GM23248 (cell line): ENCODE data around the gene NHERF2. TPM values are rescaled to one million over a fixed set of nuclear protein-coding genes. Genes with fewer than 3 reads are reported as not detected.
"Not testable (repeated sequence)": the region's sequence is repeated elsewhere in the genome, so short reads cannot be mapped to it uniquely, and the experiment has no call there.

Source experiments
- DNase-seq: peaks from one replicate; pipeline ENCODE4 v3.0.0-alpha.2; 2015
- H2AFZ ChIP-seq: fragments of 200-600 bp; sonication (generic); 2 replicates; pipeline ENCODE4 v1.6.1; 2016; ENCODE audit warnings: antibody characterized with exemption
- H3F3A ChIP-seq: fragments of 200-600 bp; sonication (generic); 2 replicates; pipeline ENCODE4 v1.6.1; 2016; ENCODE audit warnings: mild to moderate bottlenecking, antibody characterized with exemption, mixed run types; ENCODE audit not compliant: insufficient read depth
- H3K27ac ChIP-seq: fragments of 200-600 bp; sonication (generic); 2 replicates; pipeline ENCODE4 v1.5.1; 2016; ENCODE audit warnings: mild to moderate bottlenecking
- H3K27me3 ChIP-seq: fragments of 200-600 bp; sonication (generic); replicated peaks from 2 replicates; pipeline ENCODE4 v1.6.1; 2016; ENCODE audit warnings: mild to moderate bottlenecking; ENCODE audit not compliant: insufficient read depth
- H3K36me3 ChIP-seq: fragments of 200-600 bp; sonication (generic); 2 replicates; pipeline ENCODE4 v1.6.1; 2016; ENCODE audit warnings: low read depth, mild to moderate bottlenecking
- H3K4me1 ChIP-seq: fragments of 200-600 bp; sonication (generic); 2 replicates; pipeline ENCODE4 v1.6.1; 2016; ENCODE audit warnings: mild to moderate bottlenecking; ENCODE audit not compliant: insufficient read depth
- H3K4me2 ChIP-seq: fragments of 200-600 bp; sonication (generic); one replicate; pipeline ENCODE4 v1.6.1; 2016; ENCODE audit warnings: mild to moderate bottlenecking; ENCODE audit not compliant: unreplicated experiment
- H3K4me3 ChIP-seq: fragments of 200-600 bp; sonication (generic); 2 replicates; pipeline ENCODE4 v1.5.1; 2016; ENCODE audit warnings: mild to moderate bottlenecking
- H3K79me2 ChIP-seq: fragments of 200-600 bp; sonication (generic); 2 replicates; pipeline ENCODE4 v1.6.1; 2016; ENCODE audit warnings: mild to moderate bottlenecking; ENCODE audit not compliant: insufficient read depth
- H3K9ac ChIP-seq: fragments of 200-600 bp; sonication (generic); 2 replicates; pipeline ENCODE4 v1.6.1; 2016; ENCODE audit warnings: mild to moderate bottlenecking
- H3K9me2 ChIP-seq: fragments of 200-600 bp; sonication (generic); 2 replicates; pipeline ENCODE4 v1.6.1; 2016; ENCODE audit warnings: mixed run types, mild to moderate bottlenecking, moderate library complexity; ENCODE audit not compliant: insufficient read depth
- H3K9me3 ChIP-seq: fragments of 200-600 bp; sonication (generic); one replicate; pipeline ENCODE4 v1.6.1; 2017; ENCODE audit warnings: low read depth
- H4K20me1 ChIP-seq: fragments of 200-600 bp; sonication (generic); 2 replicates; pipeline ENCODE4 v1.6.0; 2016; ENCODE audit not compliant: insufficient read depth
- EZH2 ChIP-seq: fragments of 200-600 bp; sonication (generic); IDR thresholded peaks from 2 replicates; pipeline ENCODE4 v1.6.1; 2018; ENCODE audit warnings: antibody characterized with exemption, mild to moderate bottlenecking; ENCODE audit not compliant: insufficient read depth, poor library complexity, severe bottlenecking
- EZH2phosphoT487 ChIP-seq: fragments of 200-600 bp; sonication (generic); IDR thresholded peaks from 2 replicates; pipeline ENCODE4 v1.6.1; 2018; ENCODE audit warnings: antibody characterized with exemption, moderate library complexity, mild to moderate bottlenecking, low read depth; ENCODE audit not compliant: insufficient read depth
- WGBS, 2 experiments: methylation state at CpG; one replicate each; pipeline ENCODE4 v1.1.6; 2015 to 2017; ENCODE audit warnings: low lambda C conversion rate in 2 of 2, low coverage in 1 of 2; ENCODE audit errors: missing lambda C conversion rate in 2 of 2; 5-methylcytosine and 5-hydroxymethylcytosine counted together
- in situ Hi-C: fragments of 300-500 bp; cut with MboI; formaldehyde crosslinking; loops from 2 replicates; pipeline ENCODE4 v1.15.0; 2020
- polyA plus RNA-seq: library from polyadenylated mRNA; unstranded; fragments of >200 nt; fragmentation: Nextera tagmentation; extraction: Ambion mirVana; gene quantifications from 2 replicates; pipeline ENCODE4 v1.2.1, GENCODE V29; 2016
- total RNA-seq: library from RNA; depleted of rRNA; stranded (reverse); fragments of >200 nt; shearing (Covaris generic); gene quantifications from 2 replicates; pipeline ENCODE4 v1.2.3, GENCODE V29; 2014

The NHERF2 gene
- total and polyA plus RNA-seq, 2 experiments from 2014 or later: 27.3 to 29.0 TPM

GRCh38 chr16:2008009-2008526 is 18.6 kb upstream of the NHERF2 start:
- Histone ChIP-seq H3K4me3 (peak overlapping the region; percentile 85), H3K27me3 (no peaks in the 10 kb centered on the region), H3K36me3 (no peaks in the 10 kb centered on the region), H3K27ac (peak overlapping the region; percentile 93), H3K9me2 (no peaks in the 10 kb centered on the region), H4K20me1 (peaks cover 11% of the 10 kb centered on the region; the same call in 1 of the 2 replicates), H3K4me1 (peaks cover 21% of the 10 kb centered on the region), H3K9me3 (no peaks in the 10 kb centered on the region), H3K9ac (peak overlapping the region; percentile 91), H2AFZ (no peak overlapping the region), H3K4me2 (peak overlapping the region; percentile 97), H3F3A (peaks cover 17% of the 10 kb centered on the region), H3K79me2 (peaks cover 77% of the 10 kb centered on the region)
- DNase-seq: peak; percentile 96
- TF ChIP-seq EZH2phosphoT487 (no peak), EZH2 (no peak)
- in situ Hi-C loops: no loop called here
- WGBS, 2 experiments: 5 to 8% methylated on average over 15 of the region's 15 CpGs

- Histone ChIP-seq H3K36me3 (no peaks in the 10 kb centered on the region), H3K9ac (peak overlapping the region; percentile 91), H3K27ac (peak overlapping the region; percentile 93), H3K79me2 (peaks cover 70% of the 10 kb centered on the region), H3K4me3 (peak overlapping the region; percentile 85), H3K9me2 (no peaks in the 10 kb centered on the region), H3F3A (peaks cover 17% of the 10 kb centered on the region), H3K9me3 (no peaks in the 10 kb centered on the region), H3K4me2 (peak overlapping the region; percentile 97), H3K4me1 (peaks cover 18% of the 10 kb centered on the region), H3K27me3 (no peaks in the 10 kb centered on the region), H2AFZ (0 out of 2 replicates have a peak overlapping the region, but pooled peaks have one; percentile 2), H4K20me1 (peaks cover 11% of the 10 kb centered on the region; the same call in 1 of the 2 replicates)
- peak; percentile 84 for DNase-seq
- 1% methylated on average over 23 of the region's 23 CpGs for WGBS, 2 experiments
- in situ Hi-C loops: no loop called here
- no peak for TF ChIP-seq EZH2
Observed at GRCh38 chr16:2008631-2009163, 18.0 kb upstream of the NHERF2 start.

GRCh38 chr16:2009164-2009711 is 17.5 kb upstream of the NHERF2 start:
- peak overlapping the region; percentile 93 for H3K27ac ChIP-seq
- no peak for TF ChIP-seq EZH2
- TF ChIP-seq EZH2phosphoT487: no peak
- peaks cover 18% of the 10 kb centered on the region for H3K4me1 ChIP-seq
- H3K9ac ChIP-seq: peak overlapping the region; percentile 91
- H4K20me1 ChIP-seq: peaks cover 11% of the 10 kb centered on the region; the same call in 1 of the 2 replicates
- peaks cover 65% of the 10 kb centered on the region for H3K79me2 ChIP-seq
- peak overlapping the region; percentile 97 for H3K4me2 ChIP-seq
- no peaks in the 10 kb centered on the region for H3K27me3 ChIP-seq
- H3K36me3 ChIP-seq: no peaks in the 10 kb centered on the region
- no peaks in the 10 kb centered on the region for H3K9me2 ChIP-seq
- DNase-seq: peak; percentile 45
- in situ Hi-C loops: no loop called here
- peak overlapping the region; percentile 85 for H3K4me3 ChIP-seq
- WGBS, 2 experiments: 1% methylated on average over 14 to 49 of the region's 55 CpGs
- H2AFZ ChIP-seq: 0 out of 2 replicates have a peak overlapping the region, but pooled peaks have one; percentile 2
- peaks cover 17% of the 10 kb centered on the region for H3F3A ChIP-seq
- no peaks in the 10 kb centered on the region for H3K9me3 ChIP-seq

GRCh38 chr16:2009791-2010510 is 16.8 kb upstream of the NHERF2 start, which contains the start of gene ZNF598:
Gene ZNF598 (minus strand): TSS chr16:2009821.
- H3K79me2 ChIP-seq: peaks cover 58% of the 10 kb centered on the region
- peak within 1 kb of the TSS; percentile 97 for H3K4me2 ChIP-seq
- in situ Hi-C loops: no loop called here
- H3K27ac ChIP-seq: peak within 1 kb of the TSS; percentile 93
- H3K27me3 ChIP-seq: no peaks in the 10 kb centered on the region
- H3F3A ChIP-seq: peaks cover 17% of the 10 kb centered on the region
- WGBS, 2 experiments: 1 to 2% methylated on average over 41 to 46 of the region's 52 CpGs
- TF ChIP-seq EZH2phosphoT487 (no peak), EZH2 (no peak)
- peak; percentile 95 for DNase-seq
- H2AFZ ChIP-seq: peak within 1 kb of the TSS; percentile 66
- peak within 1 kb of the TSS; percentile 85 for H3K4me3 ChIP-seq
- H3K4me1 ChIP-seq: peaks cover 18% of the 10 kb centered on the region
- H3K9me3 ChIP-seq: no peaks in the 10 kb centered on the region
- peaks cover 6% of the 10 kb centered on the region; the same call in 1 of the 2 replicates for H4K20me1 ChIP-seq
- no peaks in the 10 kb centered on the region for H3K9me2 ChIP-seq
- no peaks in the 10 kb centered on the region for H3K36me3 ChIP-seq
- peak within 1 kb of the TSS; percentile 91 for H3K9ac ChIP-seq

- H3K9me2 ChIP-seq, H3K27ac ChIP-seq, H3K9me3 ChIP-seq, in situ Hi-C loops, H3K4me3 ChIP-seq, DNase-seq, H3K27me3 ChIP-seq, H2AFZ ChIP-seq, H3K9ac ChIP-seq, H3K4me2 ChIP-seq, H3K36me3 ChIP-seq, H4K20me1 ChIP-seq: not testable (repeated sequence)
- peaks cover 17% of the 10 kb centered on the region for H3F3A ChIP-seq
- peaks cover 18% of the 10 kb centered on the region for H3K4me1 ChIP-seq
- H3K79me2 ChIP-seq: peaks cover 40% of the 10 kb centered on the region
- WGBS, 2 experiments: 90 to 92% methylated on average over 9 of the region's 9 CpGs
Observed at GRCh38 chr16:2011726-2012125, 15.0 kb upstream of the NHERF2 start.
